Memory B cell (primary cell): ENCODE measurements around the gene SMIM33.
"Not testable (repeated sequence)": the region's sequence is repeated elsewhere in the genome, so short reads cannot be mapped to it uniquely, and the experiment has no call there.

ENCODE experiments used
- ATAC-seq: fragments of 150-1000 bp; cut with Tn5 transposase; 2 replicates; pipeline ENCODE4 v1.10.0; 2021; ENCODE audit warnings: low read depth, mild to moderate bottlenecking, moderate library complexity
- DNase-seq, 2 donors: peaks; one replicate each; pipeline ENCODE4 v3.0.0; 2022; ENCODE audit warnings: low spot score in 2 of 2
- H3K27ac Mint-ChIP-seq: one replicate; pipeline ENCODE4 v1.8.0; 2022; ENCODE audit warnings: mild to moderate bottlenecking, moderate library complexity, mixed read lengths
- H3K27me3 Mint-ChIP-seq: one replicate; pipeline ENCODE4 v1.8.0; 2022; ENCODE audit warnings: mixed read lengths
- H3K36me3 Mint-ChIP-seq: one replicate; pipeline ENCODE4 v1.8.0; 2022; ENCODE audit warnings: mild to moderate bottlenecking, mixed read lengths
- H3K4me1 Mint-ChIP-seq: one replicate; pipeline ENCODE4 v1.8.0; 2022; ENCODE audit warnings: mixed read lengths
- H3K4me3 Mint-ChIP-seq: one replicate; pipeline ENCODE4 v1.8.0; 2022; ENCODE audit warnings: mild to moderate bottlenecking, moderate library complexity, mixed read lengths
- H3K9me3 Mint-ChIP-seq: one replicate; pipeline ENCODE4 v1.8.0; 2022; ENCODE audit warnings: mixed read lengths

SMIM33 gene

DNA sequence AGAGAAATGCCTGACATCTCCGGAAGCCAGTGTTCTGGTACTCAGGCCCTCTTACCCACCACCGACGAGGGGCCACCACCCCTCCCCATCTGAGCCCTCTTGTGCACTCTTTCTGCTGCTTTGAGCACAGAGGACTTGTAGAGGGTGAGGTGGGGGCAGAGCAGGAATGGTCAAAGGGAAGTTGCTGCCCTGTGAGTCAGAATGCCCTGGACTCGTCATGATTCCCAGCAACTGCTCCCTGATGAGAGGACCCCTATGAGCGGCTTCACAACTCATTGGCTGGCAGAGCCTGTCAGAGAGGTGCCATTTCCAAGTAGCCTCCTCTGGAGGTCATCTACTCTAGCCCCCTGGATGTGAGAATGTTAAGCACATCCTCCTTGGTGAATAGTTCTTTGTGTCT, 9.1 kb upstream of the SMIM33 start:
- Mint-ChIP-seq H3K4me1 (peaks cover 4% of the 10 kb centered on the region), H3K9me3 (no peaks in the 10 kb centered on the region), H3K36me3 (no peaks in the 10 kb centered on the region), H3K4me3 (no peak overlapping the region), H3K27ac (no peak overlapping the region), H3K27me3 (no peaks in the 10 kb centered on the region)
- DNase-seq (no peak), ATAC-seq (no peak)

DNA sequence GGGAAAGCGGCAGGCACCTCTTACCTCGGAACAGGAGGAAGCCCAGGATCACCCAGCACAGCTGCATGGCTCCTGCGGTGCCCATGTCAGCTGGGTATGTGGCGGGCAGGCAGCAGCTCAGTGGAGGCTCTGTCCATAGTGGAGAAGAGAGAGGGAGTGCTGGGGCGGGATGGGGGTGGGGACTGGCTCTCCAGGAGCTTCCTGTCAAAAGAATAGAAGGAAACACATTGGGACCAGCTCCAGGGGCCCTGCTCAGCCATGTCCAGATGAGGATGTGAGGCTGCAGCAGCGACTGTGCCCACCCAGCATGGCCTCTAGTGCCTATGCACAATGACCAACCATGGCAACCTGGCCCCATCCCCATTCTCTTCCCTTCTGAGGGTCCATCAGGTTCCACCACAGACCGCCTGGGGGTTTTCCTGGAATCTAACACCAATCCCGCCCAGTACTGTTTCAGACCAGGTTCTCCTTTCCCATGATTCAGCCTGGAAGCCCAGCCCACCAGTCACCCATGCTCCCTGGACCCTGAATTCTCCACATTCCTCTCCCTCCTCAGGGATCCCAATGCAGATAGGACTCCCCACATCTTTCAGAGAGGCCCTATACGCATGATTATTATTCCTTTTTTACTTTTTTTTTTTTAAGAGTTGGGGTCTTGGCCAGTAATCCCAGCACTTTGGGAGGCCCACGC, 8.1 kb upstream of the SMIM33 start, which contains the start of gene ECSCR:
TSS of gene ECSCR (minus strand) at position 158 of the 691 bp plus-strand sequence. CDS start at position 85, 73 bp downstream.
- no peak within 1 kb of the TSS for H3K4me3 Mint-ChIP-seq
- H3K4me1 Mint-ChIP-seq: peaks cover 4% of the 10 kb centered on the region
- H3K27me3 Mint-ChIP-seq: no peaks in the 10 kb centered on the region
- DNase-seq (no peak), ATAC-seq (no peak)
- H3K27ac Mint-ChIP-seq: no peak within 1 kb of the TSS
- no peaks in the 10 kb centered on the region for H3K9me3 Mint-ChIP-seq
- no peaks in the 10 kb centered on the region for H3K36me3 Mint-ChIP-seq

DNA sequence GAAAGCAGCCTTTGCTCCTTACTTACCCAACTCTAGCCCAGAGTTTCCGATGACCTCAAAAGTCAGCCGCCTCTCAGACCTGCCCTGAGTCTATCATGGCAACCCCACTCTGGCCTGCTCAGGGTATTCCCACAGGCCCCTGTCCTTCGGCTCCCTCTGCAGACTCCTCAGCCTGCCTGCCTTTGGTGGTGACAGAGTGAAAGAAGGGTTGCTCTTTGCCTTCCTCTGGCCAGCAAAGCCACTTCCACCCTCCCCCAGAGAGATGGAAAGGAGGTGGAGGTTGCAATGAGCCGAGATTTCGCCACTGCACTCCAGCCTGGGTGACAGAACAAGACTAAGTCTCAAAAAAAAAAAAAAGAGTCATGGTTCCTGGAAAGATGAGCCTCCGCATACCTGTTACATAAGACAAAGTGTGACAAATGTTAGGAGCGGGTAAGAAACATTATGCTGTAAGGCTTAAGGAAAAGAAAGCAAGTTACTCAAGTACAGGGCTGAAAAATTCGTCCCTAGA, 2.3 kb upstream of the SMIM33 start:
- Mint-ChIP-seq H3K4me3 (no peak overlapping the region), H3K9me3 (no peaks in the 10 kb centered on the region), H3K4me1 (peaks cover 5% of the 10 kb centered on the region), H3K27me3 (peaks cover 9% of the 10 kb centered on the region), H3K27ac (no peak overlapping the region), H3K36me3 (peaks cover 1% of the 10 kb centered on the region)
- no peak for ATAC-seq
- DNase-seq: no peak

DNA sequence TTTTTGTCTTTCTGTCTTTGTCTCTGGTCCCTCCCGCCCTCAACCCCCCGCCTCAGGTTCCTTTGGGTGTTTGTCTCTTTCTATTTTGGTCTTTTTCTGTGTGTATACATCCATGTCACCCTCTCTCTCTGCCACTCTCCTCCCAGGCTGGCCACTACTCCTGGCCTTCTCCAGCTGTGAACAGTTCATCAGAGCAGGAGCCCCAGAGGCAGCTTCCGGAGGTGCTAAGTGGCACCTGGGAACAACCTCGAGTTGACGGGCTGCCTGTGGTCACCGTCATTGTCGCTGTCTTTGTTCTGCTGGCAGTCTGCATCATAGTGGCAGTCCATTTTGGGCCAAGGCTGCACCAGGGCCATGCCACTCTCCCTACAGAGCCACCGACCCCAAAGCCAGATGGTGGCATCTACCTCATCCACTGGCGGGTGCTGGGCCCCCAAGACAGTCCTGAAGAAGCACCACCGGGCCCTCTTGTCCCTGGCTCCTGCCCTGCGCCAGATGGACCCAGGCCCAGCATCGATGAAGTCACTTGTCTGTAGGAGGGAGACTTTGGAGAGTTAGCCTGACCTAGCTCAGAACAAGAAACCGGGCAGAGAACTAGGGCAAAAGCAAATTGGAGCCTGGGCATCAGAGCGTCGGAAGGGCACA, 1.7 kb downstream of the SMIM33 start:
- no peak overlapping the region for H3K4me3 Mint-ChIP-seq
- peaks cover 10% of the 10 kb centered on the region for H3K4me1 Mint-ChIP-seq
- H3K27me3 Mint-ChIP-seq: peaks cover 15% of the 10 kb centered on the region
- H3K27ac Mint-ChIP-seq: no peak overlapping the region
- H3K36me3 Mint-ChIP-seq: peaks cover 1% of the 10 kb centered on the region
- DNase-seq: no peak
- no peaks in the 10 kb centered on the region for H3K9me3 Mint-ChIP-seq
- no peak for ATAC-seq

DNA sequence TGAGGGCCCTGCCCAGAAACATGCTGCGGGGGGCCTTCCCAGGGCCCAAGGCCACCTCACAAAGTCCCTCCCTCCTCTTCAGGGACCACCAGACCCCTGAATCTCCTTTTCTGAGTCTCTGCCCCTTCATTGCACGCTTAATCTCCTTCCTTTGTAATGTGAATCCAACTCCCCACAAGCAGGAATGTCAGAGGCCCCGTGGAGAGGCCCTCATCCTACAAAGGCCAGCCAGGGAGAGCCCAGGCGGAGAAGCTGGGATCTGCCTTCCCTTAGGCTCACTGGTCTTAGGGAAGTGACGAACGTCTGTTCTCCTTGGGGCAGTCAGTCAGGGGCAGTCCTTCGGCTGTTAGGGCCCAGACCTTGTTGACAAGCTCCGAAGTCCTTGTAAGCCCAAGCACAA, 2.3 kb downstream of the SMIM33 start:
- Mint-ChIP-seq H3K9me3 (no peaks in the 10 kb centered on the region), H3K36me3 (peaks cover 1% of the 10 kb centered on the region), H3K4me3 (no peak overlapping the region), H3K27ac (no peak overlapping the region), H3K27me3 (peaks cover 15% of the 10 kb centered on the region), H3K4me1 (peaks cover 10% of the 10 kb centered on the region)
- DNase-seq (no peak), ATAC-seq (no peak)

DNA sequence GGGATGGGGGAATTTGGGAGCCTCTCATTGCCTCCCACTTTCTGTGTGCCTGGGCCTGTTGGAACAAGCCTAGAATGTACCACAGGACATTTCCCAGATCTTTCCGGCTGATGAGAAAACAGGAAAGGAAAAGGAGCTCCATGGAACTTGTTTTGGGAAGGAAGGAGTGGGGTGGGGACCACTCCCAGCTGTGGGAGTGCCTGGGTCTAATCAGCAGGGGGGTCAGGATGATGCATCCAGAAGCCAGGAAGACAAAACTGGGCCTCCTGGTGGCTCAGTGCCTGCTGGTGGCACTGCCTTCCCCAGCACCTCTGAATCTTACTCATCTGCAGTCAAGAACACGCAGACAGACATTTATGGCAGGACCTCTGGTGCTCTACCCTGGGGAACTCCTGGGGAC, 2.8 kb downstream of the SMIM33 start:
- no peak for ATAC-seq
- Mint-ChIP-seq H3K4me1 (peaks cover 10% of the 10 kb centered on the region), H3K27ac (no peak overlapping the region), H3K27me3 (peaks cover 15% of the 10 kb centered on the region), H3K9me3 (no peaks in the 10 kb centered on the region), H3K36me3 (peaks cover 1% of the 10 kb centered on the region), H3K4me3 (no peak overlapping the region)
- DNase-seq: no peak

DNA sequence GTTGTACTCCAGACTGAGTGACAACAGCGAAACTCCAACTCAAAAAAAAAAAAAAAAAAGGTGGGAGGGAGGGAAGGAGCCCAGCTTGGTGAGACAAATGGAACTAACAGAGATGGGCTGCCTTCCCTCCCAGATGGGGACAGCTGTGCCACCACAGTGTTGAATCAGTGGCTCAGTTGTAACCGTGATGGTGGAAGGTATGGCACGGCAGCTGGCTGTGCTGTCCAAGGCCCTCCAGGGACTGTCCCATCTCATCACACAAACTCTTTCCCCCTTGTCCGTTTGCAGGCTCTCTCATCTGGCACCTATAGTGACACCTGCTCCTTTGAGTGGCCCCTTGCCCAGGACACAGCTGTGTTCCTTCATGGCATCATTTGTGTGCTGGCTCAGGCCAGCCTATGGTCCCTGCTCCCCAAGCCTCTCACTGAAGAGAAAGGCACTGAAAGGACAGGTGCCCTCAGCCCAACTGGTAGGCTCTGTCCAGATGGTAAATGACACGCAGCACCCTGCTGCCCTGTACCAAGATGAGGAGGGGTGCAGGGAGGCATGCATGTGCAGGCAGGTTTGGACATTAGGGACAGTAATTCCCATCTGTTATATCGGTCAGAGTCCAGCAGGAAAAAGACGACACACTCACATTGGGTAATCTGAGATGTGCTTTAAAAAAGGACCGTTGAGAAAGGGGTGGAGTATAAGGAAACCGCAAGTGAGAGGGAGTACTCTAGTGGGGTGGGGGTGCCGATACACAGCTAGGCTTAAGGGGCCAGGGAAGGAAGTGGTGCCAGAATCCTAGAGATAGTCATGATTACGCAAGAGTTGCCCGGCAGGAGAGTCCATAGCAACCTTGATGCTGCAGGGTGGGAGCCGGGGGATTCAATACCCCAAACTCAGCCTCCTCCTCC, 4.3 kb downstream of the SMIM33 start:
- peaks cover 10% of the 10 kb centered on the region for H3K27me3 Mint-ChIP-seq
- DNase-seq (no peak), ATAC-seq (no peak)
- no peak overlapping the region for H3K27ac Mint-ChIP-seq
- peaks cover 10% of the 10 kb centered on the region for H3K4me1 Mint-ChIP-seq
- peak overlapping the region; percentile 33 for H3K4me3 Mint-ChIP-seq
- H3K36me3 Mint-ChIP-seq: no peaks in the 10 kb centered on the region
- H3K9me3 Mint-ChIP-seq: no peaks in the 10 kb centered on the region

DNA sequence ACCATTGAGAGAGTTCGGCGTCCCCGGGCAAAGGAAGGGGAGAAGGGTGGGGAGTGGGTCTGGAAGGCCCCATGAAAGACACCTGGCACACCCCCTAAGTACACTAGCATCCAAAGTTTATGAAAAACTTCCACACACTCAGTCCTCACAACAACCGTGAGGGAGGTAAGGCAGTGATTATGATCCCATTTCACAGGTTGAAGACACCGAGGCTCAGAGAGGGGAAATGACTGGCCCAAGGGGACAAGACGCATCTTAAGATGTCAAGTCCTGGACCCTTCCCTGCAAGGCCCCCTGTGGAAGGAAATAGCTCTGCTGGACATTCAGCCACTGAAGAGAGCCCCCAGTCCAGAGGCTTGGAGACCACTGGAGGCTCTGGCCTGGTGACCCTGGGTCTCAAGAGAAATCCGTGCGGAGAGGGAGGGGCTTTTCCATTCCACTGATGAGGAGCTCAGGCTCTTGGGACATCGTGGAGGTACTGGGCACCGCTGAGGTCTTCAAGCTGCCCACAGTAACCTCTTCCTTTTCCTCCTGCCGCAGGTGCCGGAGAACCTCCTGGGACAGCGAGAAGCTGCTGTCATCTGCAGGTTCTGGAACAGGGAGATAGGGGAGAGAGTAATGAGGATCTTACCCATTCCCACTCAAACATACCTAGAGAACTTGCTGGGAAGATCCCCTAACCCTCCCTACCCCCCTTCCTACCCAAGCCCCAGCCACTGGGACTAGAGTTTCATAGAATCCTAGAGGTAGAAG, 5.2 kb downstream of the SMIM33 start:
- H3K27ac Mint-ChIP-seq: no peak overlapping the region
- ATAC-seq (no peak), DNase-seq (no peak)
- H3K27me3 Mint-ChIP-seq: peaks cover 8% of the 10 kb centered on the region
- H3K9me3 Mint-ChIP-seq: no peaks in the 10 kb centered on the region
- H3K36me3 Mint-ChIP-seq: no peaks in the 10 kb centered on the region
- peaks cover 8% of the 10 kb centered on the region for H3K4me1 Mint-ChIP-seq
- no peak overlapping the region for H3K4me3 Mint-ChIP-seq

DNA sequence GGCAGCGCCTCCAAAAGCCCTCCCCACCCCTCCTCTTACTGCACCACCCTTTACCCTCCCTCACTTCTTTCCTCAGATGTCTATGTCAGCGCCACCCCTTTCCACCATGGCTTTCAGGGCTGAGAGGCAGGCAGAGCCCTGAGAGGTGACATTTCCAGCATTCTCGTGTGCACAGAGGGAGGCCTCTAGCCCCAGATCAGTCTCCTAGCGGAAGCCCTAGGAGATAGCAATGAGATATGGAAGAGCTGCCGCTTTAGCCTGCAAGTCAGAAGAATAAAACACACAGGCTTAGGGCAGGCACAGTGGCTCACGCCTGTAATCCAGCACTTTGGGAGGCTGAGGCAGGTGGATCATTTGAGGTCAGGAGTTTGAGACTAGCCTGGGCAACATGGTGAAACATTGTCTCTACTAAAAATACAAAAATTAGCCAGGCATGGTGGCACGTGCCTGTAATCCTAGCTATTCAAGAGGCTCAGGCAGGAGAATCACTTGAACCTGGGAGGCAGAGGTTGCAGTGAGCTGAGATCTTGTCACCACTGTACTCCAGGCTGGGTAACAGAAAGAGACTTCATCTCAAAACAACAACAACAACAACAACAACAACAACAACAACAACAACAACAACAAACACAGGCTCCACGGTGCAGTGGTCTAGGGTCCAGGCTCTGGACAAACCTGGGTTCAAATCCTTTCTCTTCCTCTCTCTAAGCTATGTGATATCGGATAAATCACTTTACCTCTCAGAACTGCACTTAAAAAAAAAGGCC, 8.0 kb downstream of the SMIM33 start:
- not testable (repeated sequence) for ATAC-seq, H3K36me3 Mint-ChIP-seq, H3K27me3 Mint-ChIP-seq, H3K9me3 Mint-ChIP-seq, DNase-seq, H3K4me3 Mint-ChIP-seq, H3K27ac Mint-ChIP-seq
- H3K4me1 Mint-ChIP-seq: peaks cover 13% of the 10 kb centered on the region

DNA sequence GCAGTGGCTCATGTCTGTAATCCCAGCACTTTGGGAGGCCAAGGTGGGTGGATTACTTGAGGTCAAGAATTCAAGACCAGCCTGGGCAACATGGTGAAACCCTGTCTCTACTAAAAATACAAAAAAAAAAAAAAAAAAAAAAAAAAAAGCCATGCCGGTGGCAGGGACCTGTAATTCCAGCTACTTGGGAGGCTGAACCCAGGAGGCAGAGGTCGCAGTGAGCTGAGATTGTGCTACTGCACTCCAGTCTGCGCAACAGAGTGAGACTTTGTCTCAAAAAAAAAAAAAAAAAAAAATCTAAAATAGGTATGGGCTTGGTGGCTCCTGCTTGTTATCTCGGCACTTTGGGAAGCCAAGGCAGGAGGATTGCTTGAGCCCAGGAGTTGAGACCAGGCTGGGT, 8.9 kb downstream of the SMIM33 start:
- not testable (repeated sequence) for H3K4me3 Mint-ChIP-seq, H3K36me3 Mint-ChIP-seq, DNase-seq, H3K27me3 Mint-ChIP-seq, H3K27ac Mint-ChIP-seq, ATAC-seq, H3K9me3 Mint-ChIP-seq
- peaks cover 13% of the 10 kb centered on the region for H3K4me1 Mint-ChIP-seq

DNA sequence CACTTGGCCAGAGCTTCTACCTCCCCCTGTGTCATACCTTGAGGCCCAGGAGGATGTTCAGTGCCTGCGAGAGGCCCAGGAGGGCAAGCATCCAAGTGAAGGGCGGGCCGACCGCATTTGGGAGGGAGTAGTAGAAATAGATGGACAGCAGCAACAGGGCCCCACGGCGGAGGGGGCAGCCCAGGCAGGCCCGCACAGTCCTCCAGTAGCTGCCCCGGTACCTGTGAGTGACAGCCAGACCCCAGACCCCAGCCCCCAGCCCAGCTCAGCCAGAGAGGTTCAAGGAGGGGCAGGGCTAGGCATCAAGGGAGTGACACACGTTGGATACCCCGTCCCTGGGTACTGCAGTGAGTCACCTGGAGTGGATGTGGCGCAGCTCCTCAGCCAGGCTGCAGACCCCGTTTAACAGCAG, 10.3 kb downstream of the SMIM33 start:
- Mint-ChIP-seq H3K27ac (no peak overlapping the region), H3K36me3 (no peaks in the 10 kb centered on the region), H3K9me3 (no peaks in the 10 kb centered on the region), H3K4me1 (peaks cover 8% of the 10 kb centered on the region), H3K27me3 (no peaks in the 10 kb centered on the region), H3K4me3 (no peak overlapping the region)
- DNase-seq (no peak), ATAC-seq (no peak)

DNA sequence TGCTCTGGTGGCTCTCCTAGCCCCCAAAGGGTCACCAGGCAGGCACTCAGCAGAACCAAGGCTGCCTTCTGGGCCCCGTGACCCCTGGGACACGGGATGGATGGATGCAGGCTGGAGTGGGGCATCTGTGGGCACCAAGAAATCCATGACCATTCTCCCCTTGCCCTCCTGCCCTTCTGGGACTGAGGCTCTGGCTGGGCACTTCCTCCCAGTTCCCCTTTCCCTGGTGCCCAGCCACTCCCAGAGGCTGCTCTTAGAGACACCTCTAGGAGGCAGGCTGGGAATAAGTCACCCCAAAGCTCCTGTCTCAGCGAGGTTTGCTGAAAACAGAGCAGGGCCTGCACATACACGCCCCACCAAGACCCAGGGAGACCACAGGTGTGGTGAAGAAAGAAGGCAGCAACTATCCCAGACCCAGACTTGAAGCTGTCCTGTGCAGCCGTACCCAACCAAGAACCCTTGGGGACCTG, 10.8 kb downstream of the SMIM33 start:
- Mint-ChIP-seq H3K9me3 (no peaks in the 10 kb centered on the region), H3K4me1 (peaks cover 8% of the 10 kb centered on the region), H3K27me3 (no peaks in the 10 kb centered on the region), H3K4me3 (no peak overlapping the region), H3K27ac (no peak overlapping the region), H3K36me3 (no peaks in the 10 kb centered on the region)
- ATAC-seq (no peak), DNase-seq (no peak)
